ENCODE measurements around the gene CFDP1.

DNA sequence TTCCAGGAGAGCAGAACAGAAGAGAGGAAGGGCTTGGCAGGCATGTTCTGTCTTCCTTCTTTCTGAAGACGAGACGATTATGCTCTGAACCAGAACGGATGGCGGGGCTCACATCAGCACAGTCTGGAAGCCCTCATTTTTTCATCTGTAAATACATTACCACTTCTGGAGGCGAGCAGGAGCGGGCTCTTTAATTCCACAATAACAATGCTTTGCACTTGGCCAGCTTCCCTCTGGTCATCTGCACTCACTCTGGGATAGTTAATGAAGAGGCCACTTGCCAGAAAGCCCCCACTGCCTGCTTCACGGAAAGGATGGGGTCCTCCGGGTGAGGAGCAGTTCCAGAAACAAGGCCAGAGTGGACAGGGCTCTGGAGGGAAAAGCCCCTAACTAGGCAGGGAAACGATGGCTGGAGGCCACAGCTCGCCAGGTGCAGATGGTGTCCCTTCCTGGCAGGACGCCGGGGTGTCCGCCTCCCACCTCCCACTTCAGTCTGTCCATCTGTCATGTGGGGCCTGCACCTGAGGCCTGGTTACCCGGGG, 168.8 kb downstream of the CFDP1 start:
- TF ChIP-seq, protein P1, sequence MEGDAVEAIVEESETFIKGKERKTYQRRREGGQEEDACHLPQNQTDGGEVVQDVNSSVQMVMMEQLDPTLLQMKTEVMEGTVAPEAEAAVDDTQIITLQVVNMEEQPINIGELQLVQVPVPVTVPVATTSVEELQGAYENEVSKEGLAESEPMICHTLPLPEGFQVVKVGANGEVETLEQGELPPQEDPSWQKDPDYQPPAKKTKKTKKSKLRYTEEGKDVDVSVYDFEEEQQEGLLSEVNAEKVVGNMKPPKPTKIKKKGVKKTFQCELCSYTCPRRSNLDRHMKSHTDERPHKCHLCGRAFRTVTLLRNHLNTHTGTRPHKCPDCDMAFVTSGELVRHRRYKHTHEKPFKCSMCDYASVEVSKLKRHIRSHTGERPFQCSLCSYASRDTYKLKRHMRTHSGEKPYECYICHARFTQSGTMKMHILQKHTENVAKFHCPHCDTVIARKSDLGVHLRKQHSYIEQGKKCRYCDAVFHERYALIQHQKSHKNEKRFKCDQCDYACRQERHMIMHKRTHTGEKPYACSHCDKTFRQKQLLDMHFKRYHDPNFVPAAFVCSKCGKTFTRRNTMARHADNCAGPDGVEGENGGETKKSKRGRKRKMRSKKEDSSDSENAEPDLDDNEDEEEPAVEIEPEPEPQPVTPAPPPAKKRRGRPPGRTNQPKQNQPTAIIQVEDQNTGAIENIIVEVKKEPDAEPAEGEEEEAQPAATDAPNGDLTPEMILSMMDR (IDR thresholded peaks at IDR 0.05; ENCODE audit: low read depth, low read length): no peak
- TF ChIP-seq EZH2phosphoT487 (IDR thresholded peaks at IDR 0.05; ENCODE audit: low read depth): no peak

Data from OCI-LY3 (cell line).